Limb (tissue), 2 donors: Measurements from ENCODE around the gene LRP1B.

Source experiments
- DNase-seq, 2 donors: peaks; one replicate each; pipeline ENCODE4 v3.0.0-alpha.2; 2016; ENCODE audit errors: extremely low spot score in 2 of 2

The LRP1B gene

GRCh38 chr2:141959016-141959415 lies 171.8 kb downstream of the LRP1B start:
- DNase-seq: no peak

- DNase-seq: no peak
Measured at GRCh38 chr2:141957827-141958450, 172.9 kb downstream of the LRP1B start.

- DNase-seq: no peak
Measured at GRCh38 chr2:141957321-141957720, 173.5 kb downstream of the LRP1B start.

GRCh38 chr2:141947396-141948114 lies 183.3 kb downstream of the LRP1B start:
- no peak for DNase-seq

GRCh38 chr2:141946016-141946415 lies 184.8 kb downstream of the LRP1B start:
- no peak for DNase-seq

GRCh38 chr2:141943918-141944317 lies 186.9 kb downstream of the LRP1B start:
- DNase-seq: no peak

GRCh38 chr2:141942006-141942789 lies 188.6 kb downstream of the LRP1B start:
- DNase-seq: no peak

- DNase-seq: no peak
Measured at GRCh38 chr2:141941210-141941714, 189.6 kb downstream of the LRP1B start.

GRCh38 chr2:141940709-141941108 lies 190.1 kb downstream of the LRP1B start:
- no peak for DNase-seq

- DNase-seq: no peak
Measured at GRCh38 chr2:141933226-141933625, 197.6 kb downstream of the LRP1B start.

- no peak for DNase-seq
Measured at GRCh38 chr2:141932261-141932660, 198.6 kb downstream of the LRP1B start.

- no peak for DNase-seq
Measured at GRCh38 chr2:141931797-141932196, 199.0 kb downstream of the LRP1B start.

- DNase-seq: no peak
Measured at GRCh38 chr2:141930803-141931202, 200.0 kb downstream of the LRP1B start.

GRCh38 chr2:141929331-141930252 lies 201.2 kb downstream of the LRP1B start:
- peak in 1 of 2 donors; percentile 19 for DNase-seq

- DNase-seq: no peak
Measured at GRCh38 chr2:141928476-141928875, 202.3 kb downstream of the LRP1B start.

- DNase-seq: no peak
Measured at GRCh38 chr2:141927536-141927935, 203.3 kb downstream of the LRP1B start.

GRCh38 chr2:141925511-141925910 lies 205.3 kb downstream of the LRP1B start:
- no peak for DNase-seq

- no peak for DNase-seq
Measured at GRCh38 chr2:141923657-141924056, 207.2 kb downstream of the LRP1B start.

GRCh38 chr2:141911485-141912066 lies 219.2 kb downstream of the LRP1B start:
- no peak for DNase-seq

GRCh38 chr2:141906678-141907077 lies 224.1 kb downstream of the LRP1B start:
- no peak for DNase-seq

- DNase-seq: no peak
Measured at GRCh38 chr2:141900826-141901225, 230.0 kb downstream of the LRP1B start.
